Measurements from ENCODE around the gene RABL6. TPM values are rescaled to one million over a fixed set of nuclear protein-coding genes. Genes with fewer than 3 reads are reported as not detected.
A peak's percentile ranks its signal among the peaks of the same experiment; 100 is the strongest.

Gene RABL6
- total RNA-seq, 2 donors from 2014 or later: 55.6 to 59.7 TPM

GRCh38 chr9:136849960-136850865, 42.5 kb downstream of the RABL6 start:
- peaks cover 12% of the 10 kb centered on the region for H3K27me3 Mint-ChIP-seq
- H3K4me3 Mint-ChIP-seq: peak overlapping the region; percentile 92
- peaks cover 2% of the 10 kb centered on the region for H3K36me3 Mint-ChIP-seq (ENCODE audit: low read depth)

GRCh38 chr9:136850866-136851775, 43.4 kb downstream of the RABL6 start:
- ATAC-seq (no peak), DNase-seq (no peak)
- Mint-ChIP-seq H3K27me3 (peaks cover 12% of the 10 kb centered on the region), H3K36me3 (ENCODE audit: low read depth) (peaks cover 2% of the 10 kb centered on the region), H3K4me3 (peak overlapping the region; percentile 92), H3K27ac (no peak overlapping the region), H3K4me1 (peaks cover 20% of the 10 kb centered on the region)
- no peaks in the 10 kb centered on the region for H3K9me3 ChIP-seq (ENCODE audit: control insufficient read depth, low read length, poor library complexity, severe bottlenecking)

More at GRCh38 chr9:136849960-136850865, 42.5 kb downstream of the RABL6 start:
- no peaks in the 10 kb centered on the region for H3K9me3 ChIP-seq (ENCODE audit: control insufficient read depth, low read length, poor library complexity, severe bottlenecking)
- H3K27ac Mint-ChIP-seq: no peak overlapping the region
- H3K4me1 Mint-ChIP-seq: peaks cover 20% of the 10 kb centered on the region
- ATAC-seq: no peak
- DNase-seq: no peak

GRCh38 chr9:136851941-136852663, 44.4 kb downstream of the RABL6 start, which contains the start of gene MAMDC4:
Gene MAMDC4 (plus strand): TSS chr9:136852346. CDS start chr9:136852417, 71 bp downstream.
- H3K9me3 ChIP-seq (ENCODE audit: control insufficient read depth, low read length, poor library complexity, severe bottlenecking): no peaks in the 10 kb centered on the region
- H3K27ac Mint-ChIP-seq: no peak within 1 kb of the TSS
- peaks cover 15% of the 10 kb centered on the region for H3K4me1 Mint-ChIP-seq
- H3K4me3 Mint-ChIP-seq: peak within 1 kb of the TSS; percentile 7
- no peak for DNase-seq
- ATAC-seq: no peak
- H3K36me3 Mint-ChIP-seq (ENCODE audit: low read depth): no peaks in the 10 kb centered on the region
- peaks cover 7% of the 10 kb centered on the region for H3K27me3 Mint-ChIP-seq

- no peak overlapping the region for H3K27ac Mint-ChIP-seq
- H3K27me3 Mint-ChIP-seq: peaks cover under 1% of the 10 kb centered on the region
- DNase-seq (peak in 1 of 3 donors; percentile 3), ATAC-seq (no peak)
- no peak overlapping the region for H3K4me3 Mint-ChIP-seq
- H3K36me3 Mint-ChIP-seq (ENCODE audit: low read depth): no peaks in the 10 kb centered on the region
- H3K4me1 Mint-ChIP-seq: peaks cover 10% of the 10 kb centered on the region
- H3K9me3 ChIP-seq (ENCODE audit: control insufficient read depth, low read length, poor library complexity, severe bottlenecking): no peaks in the 10 kb centered on the region
Measured at GRCh38 chr9:136852664-136853595, 45.2 kb downstream of the RABL6 start.

GRCh38 chr9:136853596-136854112, 45.9 kb downstream of the RABL6 start:
- Mint-ChIP-seq H3K27me3 (no peaks in the 10 kb centered on the region), H3K27ac (no peak overlapping the region), H3K4me1 (peaks cover 8% of the 10 kb centered on the region), H3K4me3 (no peak overlapping the region), H3K36me3 (ENCODE audit: low read depth) (no peaks in the 10 kb centered on the region)
- ATAC-seq (no peak), DNase-seq (peak in 1 of 3 donors; percentile 4)
- no peaks in the 10 kb centered on the region for H3K9me3 ChIP-seq (ENCODE audit: control insufficient read depth, low read length, poor library complexity, severe bottlenecking)

GRCh38 chr9:136854113-136854841, 46.5 kb downstream of the RABL6 start:
- no peak for ATAC-seq
- H3K4me3 Mint-ChIP-seq: no peak overlapping the region
- peak; percentile 3 to 11 (median 8) for DNase-seq
- H3K4me1 Mint-ChIP-seq: peaks cover 5% of the 10 kb centered on the region
- H3K36me3 Mint-ChIP-seq (ENCODE audit: low read depth): no peaks in the 10 kb centered on the region
- H3K27ac Mint-ChIP-seq: no peak overlapping the region
- no peaks in the 10 kb centered on the region for H3K9me3 ChIP-seq (ENCODE audit: control insufficient read depth, low read length, poor library complexity, severe bottlenecking)
- no peaks in the 10 kb centered on the region for H3K27me3 Mint-ChIP-seq

- Mint-ChIP-seq H3K4me3 (no peak overlapping the region), H3K27me3 (no peaks in the 10 kb centered on the region), H3K4me1 (peaks cover 2% of the 10 kb centered on the region), H3K36me3 (ENCODE audit: low read depth) (no peaks in the 10 kb centered on the region), H3K27ac (no peak overlapping the region)
- peak; percentile 3 to 8 (median 8) for DNase-seq
- ATAC-seq: no peak
- H3K9me3 ChIP-seq (ENCODE audit: control insufficient read depth, low read length, poor library complexity, severe bottlenecking): no peaks in the 10 kb centered on the region
Measured at GRCh38 chr9:136854842-136855460, 47.2 kb downstream of the RABL6 start.

- no peak overlapping the region for H3K4me3 Mint-ChIP-seq
- DNase-seq (peak; percentile 4 to 10 (median 7)), ATAC-seq (no peak)
- H3K27me3 Mint-ChIP-seq: no peaks in the 10 kb centered on the region
- no peaks in the 10 kb centered on the region for H3K36me3 Mint-ChIP-seq (ENCODE audit: low read depth)
- no peaks in the 10 kb centered on the region for H3K9me3 ChIP-seq (ENCODE audit: control insufficient read depth, low read length, poor library complexity, severe bottlenecking)
- H3K4me1 Mint-ChIP-seq: no peaks in the 10 kb centered on the region
- no peak overlapping the region for H3K27ac Mint-ChIP-seq
Measured at GRCh38 chr9:136855461-136856078, 47.8 kb downstream of the RABL6 start.

- Mint-ChIP-seq H3K36me3 (ENCODE audit: low read depth) (no peaks in the 10 kb centered on the region), H3K4me3 (no peak overlapping the region), H3K27ac (no peak overlapping the region), H3K4me1 (no peaks in the 10 kb centered on the region), H3K27me3 (no peaks in the 10 kb centered on the region)
- ATAC-seq: no peak
- H3K9me3 ChIP-seq (ENCODE audit: control insufficient read depth, low read length, poor library complexity, severe bottlenecking): no peaks in the 10 kb centered on the region
- DNase-seq: peak in 2 of 3 donors; percentile 3 to 10
Measured at GRCh38 chr9:136856079-136856476, 48.3 kb downstream of the RABL6 start.

- no peaks in the 10 kb centered on the region for H3K9me3 ChIP-seq (ENCODE audit: control insufficient read depth, low read length, poor library complexity, severe bottlenecking)
- no peak overlapping the region for H3K27ac Mint-ChIP-seq
- no peaks in the 10 kb centered on the region for H3K36me3 Mint-ChIP-seq (ENCODE audit: low read depth)
- no peak for ATAC-seq
- DNase-seq: peak in 2 of 3 donors; percentile 2 to 8
- no peaks in the 10 kb centered on the region for H3K27me3 Mint-ChIP-seq
- no peaks in the 10 kb centered on the region for H3K4me1 Mint-ChIP-seq
- H3K4me3 Mint-ChIP-seq: no peak overlapping the region
Measured at GRCh38 chr9:136856541-136857141, 48.9 kb downstream of the RABL6 start.

All from T-helper 17 cell (primary cell).